ENCODE results near the gene KMT5B. TPM values are rescaled to one million over a fixed set of nuclear protein-coding genes. Genes with fewer than 3 reads are reported as not detected.
A peak's percentile ranks its signal among the peaks of the same experiment; 100 is the strongest.

KMT5B gene
- total RNA-seq, 1 experiment from 2014 or later: 35.1 TPM

DNA sequence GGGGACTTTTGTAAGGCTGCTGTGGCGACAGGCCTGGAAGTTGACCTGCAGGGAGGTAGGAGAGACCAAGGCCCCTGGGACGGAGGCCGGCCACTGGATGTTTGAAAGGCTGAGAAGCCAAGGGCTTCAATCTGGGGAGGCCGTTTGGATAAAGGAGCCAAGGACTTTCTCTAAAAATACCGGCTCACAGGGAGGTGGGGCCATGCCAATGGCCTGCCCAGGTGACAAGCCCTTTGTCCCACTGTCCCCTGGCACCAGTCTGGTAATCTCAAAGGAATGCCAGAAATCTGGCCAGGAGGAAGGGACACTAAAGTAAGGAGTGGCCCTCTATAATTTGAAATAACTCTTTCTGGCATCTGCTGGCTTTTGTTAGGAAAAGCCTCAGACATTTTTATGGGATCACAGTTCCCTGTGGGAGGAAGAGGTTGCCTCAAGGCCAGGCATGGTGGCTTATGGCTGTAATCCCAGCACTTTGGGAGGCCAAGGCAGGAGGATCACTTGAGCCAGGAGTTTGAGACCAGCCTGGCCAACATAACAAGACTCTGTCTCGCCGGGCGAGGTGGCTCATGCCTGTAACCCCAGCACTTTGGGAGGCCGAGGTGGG lies 90.1 kb downstream of the KMT5B start:
- Histone ChIP-seq H3K9ac (ENCODE audit: low read length) (peak overlapping the region; percentile 54), H3K79me2 (ENCODE audit: insufficient read depth, low read length) (peaks cover 24% of the 10 kb centered on the region), H3K4me1 (ENCODE audit: control insufficient read depth in 1 of 2, insufficient read depth in 2 of 2, low read length in 2 of 2) (peaks cover 61 to 90% of the 10 kb centered on the region in 2 experiments), H2AFZ (ENCODE audit: low read depth, low read length, poor library complexity, severe bottlenecking) (no peak overlapping the region), H3K27ac (ENCODE audit: low read depth, low read length) (peak overlapping the region; percentile 75), H3K9me3 (ENCODE audit: control insufficient read depth in 1 of 2, insufficient read depth in 1 of 2, low read depth in 1 of 2, low read length in 2 of 2) (no peaks in the 10 kb centered on the region), H3K9me2 (ENCODE audit: insufficient read depth) (no peaks in the 10 kb centered on the region), H3K36me3 (ENCODE audit: control insufficient read depth in 1 of 2, insufficient read depth in 2 of 2, low read length in 2 of 2) (no peaks in the 10 kb centered on the region), H3K4me2 (ENCODE audit: low read length) (peak overlapping the region; percentile 92), H3K27me3 (ENCODE audit: insufficient read depth, low read length) (no peaks in the 10 kb centered on the region), H4K20me1 (ENCODE audit: insufficient read depth) (peaks cover 8% of the 10 kb centered on the region; the same call in 1 of the 2 replicates), H3K4me3 (replicated peaks in 1 of 2; ENCODE audit: low read depth in 1 of 2, low read length in 2 of 2) (peak overlapping the region in 1 of 2 experiments; percentile 36; a peak in 2 of 4 replicates)
- no TSS peak for BruUV-seq (replicated peaks)
- intact Hi-C loops (cut with micrococcal nuclease): loop anchor here (10.0 kb wide), 1 partner anchor 88 kb away; the partner anchor contains the start of genes NDUFS8 and TCIRG1
- ChIA-PET RAD21 (ENCODE audit: low non-redundant PET in 1 of 2, low total read pairs in 2 of 2, uncharacterized antibody in 2 of 2, unreplicated experiment in 2 of 2) (no interaction called here), CTCF (no interaction called here), POLR2A (no interaction called here)
- peak; percentile 41 for DNase-seq (ENCODE audit: low read depth, low spot score)
- ATAC-seq: peak; percentile 36
- TF ChIP-seq CBX3 (IDR thresholded peaks at IDR 0.05; ENCODE audit: low read depth) (peak; percentile 7; the same call in 1 of the 2 replicates), YY1 (IDR thresholded peaks at IDR 0.05; ENCODE audit: extremely low read depth, insufficient replicate concordance, low read depth, low read length) (no peak)

DNA sequence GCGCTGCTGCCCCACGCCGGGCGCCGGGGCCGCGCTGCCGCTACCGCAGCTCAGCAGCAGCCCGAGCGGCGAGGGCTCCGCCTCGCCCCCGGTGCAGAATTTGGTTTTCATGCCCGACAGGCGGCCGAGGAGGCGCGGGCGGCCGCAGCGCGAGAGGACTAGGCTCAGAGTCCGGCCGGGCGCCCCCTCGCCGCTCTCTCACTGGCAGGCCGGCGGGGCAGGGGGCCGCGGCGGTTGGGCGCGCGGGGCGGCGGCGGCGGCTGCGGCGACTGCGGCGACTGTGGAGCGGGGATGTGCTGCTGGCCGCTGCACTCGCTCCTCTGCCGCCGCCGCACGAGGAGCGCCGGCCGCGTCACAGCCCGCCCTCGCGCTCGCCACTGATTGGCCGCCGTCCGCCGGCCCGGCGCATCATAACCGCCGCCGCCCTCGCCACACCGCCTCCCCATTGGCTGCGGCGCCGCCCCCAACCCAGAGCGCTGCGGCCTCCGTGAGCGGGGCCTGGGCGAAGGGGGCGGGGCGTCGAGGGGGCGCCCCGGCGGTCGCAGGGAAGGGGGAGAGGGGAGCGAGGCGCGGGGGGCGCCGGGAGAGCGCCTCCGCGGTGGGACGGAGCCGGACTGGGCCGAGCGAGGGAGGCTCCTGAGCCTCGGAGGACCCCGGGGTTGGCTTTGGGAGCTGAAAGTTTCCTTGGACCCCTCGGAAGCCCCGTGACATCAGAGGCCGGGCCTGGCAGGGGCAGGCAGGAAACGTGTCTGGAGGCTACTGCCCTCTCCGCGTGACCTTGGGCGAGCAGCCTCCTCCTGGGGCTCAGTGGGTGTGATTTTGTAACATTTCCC lies 91.8 kb downstream of the KMT5B start, which contains the start of gene CHKA:
TSS of gene CHKA (minus strand) at position 322 of the 833 bp plus-strand sequence. CDS start at position 111, 211 bp downstream.
- Histone ChIP-seq H3K9me3 (ENCODE audit: control insufficient read depth in 1 of 2, insufficient read depth in 1 of 2, low read depth in 1 of 2, low read length in 2 of 2) (no peaks in the 10 kb centered on the region), H2AFZ (ENCODE audit: low read depth, low read length, poor library complexity, severe bottlenecking) (no peak within 1 kb of the TSS), H3K4me2 (ENCODE audit: low read length) (peak within 1 kb of the TSS; percentile 92), H3K27me3 (ENCODE audit: insufficient read depth, low read length) (no peaks in the 10 kb centered on the region), H3K9ac (ENCODE audit: low read length) (peak within 1 kb of the TSS; percentile 74), H3K36me3 (ENCODE audit: control insufficient read depth in 1 of 2, insufficient read depth in 2 of 2, low read length in 2 of 2) (no peaks in the 10 kb centered on the region), H3K9me2 (ENCODE audit: insufficient read depth) (no peaks in the 10 kb centered on the region), H4K20me1 (ENCODE audit: insufficient read depth) (peaks cover 8% of the 10 kb centered on the region; the same call in 1 of the 2 replicates), H3K79me2 (ENCODE audit: insufficient read depth, low read length) (peaks cover 40% of the 10 kb centered on the region), H3K4me1 (ENCODE audit: control insufficient read depth in 1 of 2, insufficient read depth in 2 of 2, low read length in 2 of 2) (peaks cover 46 to 81% of the 10 kb centered on the region in 2 experiments), H3K27ac (ENCODE audit: low read depth, low read length) (peak within 1 kb of the TSS; percentile 74), H3K4me3 (replicated peaks in 1 of 2; ENCODE audit: low read depth in 1 of 2, low read length in 2 of 2) (peak within 1 kb of the TSS; percentile 58 to 70)
- ATAC-seq: peak; percentile 91
- intact Hi-C loops (cut with micrococcal nuclease): loop anchor here (10.0 kb wide), 1 partner anchor 86 kb away; the partner anchor contains the start of genes NDUFS8 and TCIRG1
- RAD21 ChIA-PET (ENCODE audit: low non-redundant PET in 1 of 2, low total read pairs in 2 of 2, uncharacterized antibody in 2 of 2, unreplicated experiment in 2 of 2): no interaction called here
- CTCF ChIA-PET: no interaction called here
- POLR2A ChIA-PET: no interaction called here
- BruUV-seq (replicated peaks): no TSS peak
- DNase-seq (ENCODE audit: low read depth, low spot score): peak; percentile 64
- TF ChIP-seq SP1 (IDR thresholded peaks at IDR 0.05; ENCODE audit: low read depth) (peak; percentile 77), CEBPB (IDR thresholded peaks at IDR 0.05; ENCODE audit: low read depth) (no peak), TCF7L2 (IDR thresholded peaks at IDR 0.05; ENCODE audit: borderline replicate concordance, extremely low read depth, insufficient read depth, insufficient read length) (peak; percentile 32), EZH2 (IDR thresholded peaks at IDR 0.05) (no peak), YY1 (IDR thresholded peaks at IDR 0.05; ENCODE audit: extremely low read depth, insufficient replicate concordance, low read depth, low read length) (no peak), EZH2phosphoT487 (IDR thresholded peaks at IDR 0.05; ENCODE audit: borderline replicate concordance) (no peak), POLR2A (IDR thresholded peaks at IDR 0.05; ENCODE audit: borderline replicate concordance, extremely low read depth, insufficient read depth, insufficient read length) (peak; percentile 56)
- TF ChIP-seq, protein P1, sequence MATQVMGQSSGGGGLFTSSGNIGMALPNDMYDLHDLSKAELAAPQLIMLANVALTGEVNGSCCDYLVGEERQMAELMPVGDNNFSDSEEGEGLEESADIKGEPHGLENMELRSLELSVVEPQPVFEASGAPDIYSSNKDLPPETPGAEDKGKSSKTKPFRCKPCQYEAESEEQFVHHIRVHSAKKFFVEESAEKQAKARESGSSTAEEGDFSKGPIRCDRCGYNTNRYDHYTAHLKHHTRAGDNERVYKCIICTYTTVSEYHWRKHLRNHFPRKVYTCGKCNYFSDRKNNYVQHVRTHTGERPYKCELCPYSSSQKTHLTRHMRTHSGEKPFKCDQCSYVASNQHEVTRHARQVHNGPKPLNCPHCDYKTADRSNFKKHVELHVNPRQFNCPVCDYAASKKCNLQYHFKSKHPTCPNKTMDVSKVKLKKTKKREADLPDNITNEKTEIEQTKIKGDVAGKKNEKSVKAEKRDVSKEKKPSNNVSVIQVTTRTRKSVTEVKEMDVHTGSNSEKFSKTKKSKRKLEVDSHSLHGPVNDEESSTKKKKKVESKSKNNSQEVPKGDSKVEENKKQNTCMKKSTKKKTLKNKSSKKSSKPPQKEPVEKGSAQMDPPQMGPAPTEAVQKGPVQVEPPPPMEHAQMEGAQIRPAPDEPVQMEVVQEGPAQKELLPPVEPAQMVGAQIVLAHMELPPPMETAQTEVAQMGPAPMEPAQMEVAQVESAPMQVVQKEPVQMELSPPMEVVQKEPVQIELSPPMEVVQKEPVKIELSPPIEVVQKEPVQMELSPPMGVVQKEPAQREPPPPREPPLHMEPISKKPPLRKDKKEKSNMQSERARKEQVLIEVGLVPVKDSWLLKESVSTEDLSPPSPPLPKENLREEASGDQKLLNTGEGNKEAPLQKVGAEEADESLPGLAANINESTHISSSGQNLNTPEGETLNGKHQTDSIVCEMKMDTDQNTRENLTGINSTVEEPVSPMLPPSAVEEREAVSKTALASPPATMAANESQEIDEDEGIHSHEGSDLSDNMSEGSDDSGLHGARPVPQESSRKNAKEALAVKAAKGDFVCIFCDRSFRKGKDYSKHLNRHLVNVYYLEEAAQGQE (IDR thresholded peaks at IDR 0.05; ENCODE audit: low read depth): no peak
- TF ChIP-seq, protein P2, sequence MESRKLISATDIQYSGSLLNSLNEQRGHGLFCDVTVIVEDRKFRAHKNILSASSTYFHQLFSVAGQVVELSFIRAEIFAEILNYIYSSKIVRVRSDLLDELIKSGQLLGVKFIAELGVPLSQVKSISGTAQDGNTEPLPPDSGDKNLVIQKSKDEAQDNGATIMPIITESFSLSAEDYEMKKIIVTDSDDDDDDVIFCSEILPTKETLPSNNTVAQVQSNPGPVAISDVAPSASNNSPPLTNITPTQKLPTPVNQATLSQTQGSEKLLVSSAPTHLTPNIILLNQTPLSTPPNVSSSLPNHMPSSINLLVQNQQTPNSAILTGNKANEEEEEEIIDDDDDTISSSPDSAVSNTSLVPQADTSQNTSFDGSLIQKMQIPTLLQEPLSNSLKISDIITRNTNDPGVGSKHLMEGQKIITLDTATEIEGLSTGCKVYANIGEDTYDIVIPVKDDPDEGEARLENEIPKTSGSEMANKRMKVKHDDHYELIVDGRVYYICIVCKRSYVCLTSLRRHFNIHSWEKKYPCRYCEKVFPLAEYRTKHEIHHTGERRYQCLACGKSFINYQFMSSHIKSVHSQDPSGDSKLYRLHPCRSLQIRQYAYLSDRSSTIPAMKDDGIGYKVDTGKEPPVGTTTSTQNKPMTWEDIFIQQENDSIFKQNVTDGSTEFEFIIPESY (IDR thresholded peaks at IDR 0.05; ENCODE audit: extremely low read depth, insufficient replicate concordance, low read length): no peak
- TF ChIP-seq, protein P3, sequence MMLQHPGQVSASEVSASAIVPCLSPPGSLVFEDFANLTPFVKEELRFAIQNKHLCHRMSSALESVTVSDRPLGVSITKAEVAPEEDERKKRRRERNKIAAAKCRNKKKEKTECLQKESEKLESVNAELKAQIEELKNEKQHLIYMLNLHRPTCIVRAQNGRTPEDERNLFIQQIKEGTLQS (IDR thresholded peaks at IDR 0.05): no peak

Data from HCT116 (cell line).